ENCODE measurements around the gene ICOSLG. TPM values are rescaled to one million over a fixed set of nuclear protein-coding genes. Genes with fewer than 3 reads are reported as not detected.
A peak's percentile ranks its signal among the peaks of the same experiment; 100 is the strongest.
"Not testable (repeated sequence)": the region's sequence is repeated elsewhere in the genome, so short reads cannot be mapped to it uniquely, and the experiment has no call there.

Gene ICOSLG
- total RNA-seq, 2 experiments from 2014 or later: 22.2 to 22.9 TPM

GRCh38 chr21:44283948-44284347, 43.2 kb upstream of the ICOSLG start:
- ATAC-seq (ENCODE audit: poor library complexity): no peak
- Histone ChIP-seq H3K27me3 (ENCODE audit: control insufficient read depth in 1 of 2, insufficient read depth in 2 of 2, low read length in 2 of 2) (no peaks in the 10 kb centered on the region), H3K36me3 (ENCODE audit: insufficient read depth, low read length) (no peaks in the 10 kb centered on the region), H3K4me1 (ENCODE audit: insufficient read depth, low read length) (peaks cover 6% of the 10 kb centered on the region), H3K9me3 (ENCODE audit: control insufficient read depth in 1 of 2, insufficient read depth in 1 of 2, low read length in 2 of 2) (no peaks in the 10 kb centered on the region), H3K27ac (ENCODE audit: low read depth in 1 of 2, low read length in 2 of 2) (no peak overlapping the region), H3K4me3 (ENCODE audit: low read length) (no peak overlapping the region)
- H3K27ac Mint-ChIP-seq: no peak overlapping the region
- no peak for TF ChIP-seq CTCF (IDR thresholded peaks at IDR 0.05)
- H3K4me1 Mint-ChIP-seq (ENCODE audit: low read depth): no peaks in the 10 kb centered on the region
- intact Hi-C loops (cut with DNase I, micrococcal nuclease): no loop called here
- POLR2A ChIA-PET: no interaction called here
- H3K4me3 Mint-ChIP-seq: no peak overlapping the region
- CTCF ChIA-PET: no interaction called here
- H3K27me3 Mint-ChIP-seq: peaks cover 4% of the 10 kb centered on the region
- DNase-seq: no peak
- H3K9me3 Mint-ChIP-seq: no peaks in the 10 kb centered on the region
- H3K36me3 Mint-ChIP-seq (ENCODE audit: low read depth): no peaks in the 10 kb centered on the region

GRCh38 chr21:44283211-44283785, 42.6 kb upstream of the ICOSLG start:
- H3K4me1 Mint-ChIP-seq (ENCODE audit: low read depth); H3K9me3 Mint-ChIP-seq; H3K36me3 ChIP-seq (ENCODE audit: insufficient read depth, low read length); H3K27ac Mint-ChIP-seq; intact Hi-C loops (cut with DNase I, micrococcal nuclease); H3K4me1 ChIP-seq (ENCODE audit: insufficient read depth, low read length); H3K36me3 Mint-ChIP-seq (ENCODE audit: low read depth); H3K27ac ChIP-seq (ENCODE audit: low read depth in 1 of 2, low read length in 2 of 2); H3K27me3 Mint-ChIP-seq; POLR2A ChIA-PET; H3K4me3 Mint-ChIP-seq; H3K9me3 ChIP-seq (ENCODE audit: control insufficient read depth in 1 of 2, insufficient read depth in 1 of 2, low read length in 2 of 2); DNase-seq; CTCF ChIA-PET; ATAC-seq (ENCODE audit: poor library complexity); H3K4me3 ChIP-seq (ENCODE audit: low read length); H3K27me3 ChIP-seq (ENCODE audit: control insufficient read depth in 1 of 2, insufficient read depth in 2 of 2, low read length in 2 of 2): not testable (repeated sequence)

- no peak overlapping the region for H3K4me3 ChIP-seq (ENCODE audit: low read length)
- peaks cover 6% of the 10 kb centered on the region for H3K4me1 ChIP-seq (ENCODE audit: insufficient read depth, low read length)
- Mint-ChIP-seq H3K36me3 (ENCODE audit: low read depth) (no peaks in the 10 kb centered on the region), H3K27ac (no peak overlapping the region), H3K4me3 (no peak overlapping the region), H3K4me1 (ENCODE audit: low read depth) (no peaks in the 10 kb centered on the region), H3K9me3 (no peaks in the 10 kb centered on the region), H3K27me3 (no peaks in the 10 kb centered on the region)
- DNase-seq: no peak
- no peaks in the 10 kb centered on the region for H3K27me3 ChIP-seq (ENCODE audit: control insufficient read depth in 1 of 2, insufficient read depth in 2 of 2, low read length in 2 of 2)
- no peak for TF ChIP-seq CTCF (IDR thresholded peaks at IDR 0.05)
- ATAC-seq (ENCODE audit: poor library complexity): no peak
- no peaks in the 10 kb centered on the region for H3K9me3 ChIP-seq (ENCODE audit: control insufficient read depth in 1 of 2, insufficient read depth in 1 of 2, low read length in 2 of 2)
- ChIA-PET POLR2A (no interaction called here), CTCF (no interaction called here)
- no peaks in the 10 kb centered on the region for H3K36me3 ChIP-seq (ENCODE audit: insufficient read depth, low read length)
- intact Hi-C loops (cut with DNase I, micrococcal nuclease): no loop called here
- H3K27ac ChIP-seq (ENCODE audit: low read depth in 1 of 2, low read length in 2 of 2): no peak overlapping the region
Observed at GRCh38 chr21:44282370-44282769, 41.6 kb upstream of the ICOSLG start.

GRCh38 chr21:44281801-44282200, 41.1 kb upstream of the ICOSLG start:
- H3K36me3 ChIP-seq (ENCODE audit: insufficient read depth, low read length): no peaks in the 10 kb centered on the region
- ATAC-seq (ENCODE audit: poor library complexity) (no peak), DNase-seq (peak in 1 of 14 experiments; percentile 8)
- no peak for TF ChIP-seq CTCF (IDR thresholded peaks at IDR 0.05)
- no peak overlapping the region for H3K4me3 Mint-ChIP-seq
- no peaks in the 10 kb centered on the region for H3K27me3 ChIP-seq (ENCODE audit: control insufficient read depth in 1 of 2, insufficient read depth in 2 of 2, low read length in 2 of 2)
- H3K9me3 ChIP-seq (ENCODE audit: control insufficient read depth in 1 of 2, insufficient read depth in 1 of 2, low read length in 2 of 2): no peaks in the 10 kb centered on the region
- no peak overlapping the region for H3K27ac Mint-ChIP-seq
- no peaks in the 10 kb centered on the region for H3K9me3 Mint-ChIP-seq
- no peak overlapping the region for H3K4me3 ChIP-seq (ENCODE audit: low read length)
- CTCF ChIA-PET: no interaction called here
- H3K27me3 Mint-ChIP-seq: no peaks in the 10 kb centered on the region
- H3K27ac ChIP-seq (ENCODE audit: low read depth in 1 of 2, low read length in 2 of 2): no peak overlapping the region
- intact Hi-C loops (cut with DNase I, micrococcal nuclease): no loop called here
- H3K4me1 ChIP-seq (ENCODE audit: insufficient read depth, low read length): peaks cover 3% of the 10 kb centered on the region
- POLR2A ChIA-PET: no interaction called here
- no peaks in the 10 kb centered on the region for H3K4me1 Mint-ChIP-seq (ENCODE audit: low read depth)
- H3K36me3 Mint-ChIP-seq (ENCODE audit: low read depth): no peaks in the 10 kb centered on the region
